GM21576 (cell line): ENCODE results near the gene TRIM37.

Experiments
- ATAC-seq: cut with Tn5 transposase; IDR thresholded peaks from one replicate; pipeline ENCODE4 v1.9.1; 2021; ENCODE audit warnings: mild to moderate bottlenecking, moderate library complexity; ENCODE audit not compliant: unreplicated experiment

TRIM37 gene

DNA sequence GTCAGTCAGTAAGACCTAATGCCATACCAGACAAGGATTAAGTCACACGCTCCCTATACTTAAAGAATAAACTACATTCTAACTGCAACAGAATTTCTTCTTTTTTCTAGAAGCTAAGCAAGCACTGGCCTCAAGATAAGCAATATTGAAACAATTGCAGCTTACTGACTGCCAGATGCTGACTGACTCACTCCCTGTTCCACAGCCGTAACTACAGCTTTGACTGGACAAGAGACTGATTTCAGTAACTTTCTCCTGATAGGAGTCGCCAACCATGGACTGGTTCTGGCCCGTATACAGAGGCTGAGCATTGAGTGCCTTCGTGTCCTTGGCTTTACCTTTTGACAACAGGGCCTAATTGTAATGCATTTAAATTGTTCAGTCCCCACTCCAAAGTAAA is 67.9 kb downstream of the TRIM37 start:
- no peak for ATAC-seq

DNA sequence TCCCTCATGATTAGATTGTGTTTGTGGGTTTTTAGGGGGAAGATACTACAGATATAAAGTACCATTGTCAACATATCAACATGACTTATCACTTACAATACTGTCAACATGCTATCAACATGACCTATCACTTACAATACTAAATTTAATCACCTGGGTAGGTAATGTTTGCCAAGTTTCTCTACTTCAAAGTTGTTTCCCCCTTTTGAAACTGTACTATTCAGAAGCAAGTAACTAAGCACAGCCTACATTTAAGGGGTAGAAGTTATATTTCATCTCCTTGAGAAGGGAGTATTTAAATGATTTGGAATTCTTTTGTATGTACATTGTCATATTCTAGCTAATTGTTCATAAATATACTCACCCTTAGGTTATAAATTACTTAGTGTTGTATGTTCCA is 68.7 kb downstream of the TRIM37 start:
- ATAC-seq: no peak

DNA sequence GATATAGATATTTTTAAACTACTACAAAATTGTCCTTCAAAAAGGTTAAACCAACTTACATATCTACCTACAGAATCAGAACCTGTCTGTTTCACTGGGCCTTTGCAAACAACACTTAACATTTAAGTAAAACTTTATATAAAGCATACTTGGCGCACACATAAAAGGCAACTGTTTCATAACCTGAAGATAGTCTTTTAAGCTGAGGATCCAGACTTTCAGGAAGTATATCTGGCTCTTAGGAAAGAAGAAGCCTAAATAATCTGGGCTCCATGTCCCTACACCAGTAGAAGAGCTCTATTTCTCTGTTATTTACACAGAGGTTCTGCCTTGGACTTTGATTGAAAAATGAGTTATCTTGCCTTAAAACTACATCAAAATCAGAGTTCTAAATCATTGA is 75.9 kb downstream of the TRIM37 start:
- ATAC-seq: no peak

DNA sequence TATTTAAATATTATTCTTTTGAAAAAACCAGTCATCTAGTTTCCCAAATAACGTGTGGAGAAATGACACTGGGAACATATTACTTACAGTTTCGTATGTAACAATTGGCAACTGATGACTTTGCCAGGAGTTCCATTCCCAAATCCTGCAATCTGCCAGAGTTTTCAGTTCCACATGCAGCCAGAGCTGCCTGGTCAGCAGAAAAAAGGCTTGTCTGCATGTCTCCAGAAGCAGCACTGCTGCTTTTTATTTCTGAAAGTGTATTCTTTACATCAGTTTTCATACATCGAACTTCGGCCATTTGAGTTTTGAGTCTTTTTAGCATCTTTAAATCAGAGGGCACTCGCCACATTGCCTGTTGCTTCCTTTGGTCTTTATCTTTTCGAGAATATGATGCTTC is 78.4 kb downstream of the TRIM37 start:
- ATAC-seq: no peak

DNA sequence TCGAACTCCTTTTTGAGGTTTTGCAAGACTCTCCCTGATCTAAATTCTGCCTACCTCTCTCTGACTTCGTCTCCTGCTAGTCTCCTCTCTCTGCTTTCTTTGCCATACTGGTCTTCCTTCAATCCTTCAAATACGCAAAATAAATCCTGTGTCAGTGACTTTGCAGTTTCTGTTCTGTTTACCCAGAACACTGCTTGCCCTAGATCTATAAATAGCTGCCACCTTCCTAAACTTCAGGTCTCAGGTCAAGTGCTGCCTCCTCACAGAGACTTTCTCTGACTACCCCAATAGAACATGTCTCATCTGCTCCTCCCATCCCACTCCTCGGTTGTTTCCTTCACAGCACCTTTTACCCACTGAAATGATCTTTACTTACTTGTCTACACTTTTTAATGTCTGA is 78.9 kb downstream of the TRIM37 start:
- no peak for ATAC-seq

DNA sequence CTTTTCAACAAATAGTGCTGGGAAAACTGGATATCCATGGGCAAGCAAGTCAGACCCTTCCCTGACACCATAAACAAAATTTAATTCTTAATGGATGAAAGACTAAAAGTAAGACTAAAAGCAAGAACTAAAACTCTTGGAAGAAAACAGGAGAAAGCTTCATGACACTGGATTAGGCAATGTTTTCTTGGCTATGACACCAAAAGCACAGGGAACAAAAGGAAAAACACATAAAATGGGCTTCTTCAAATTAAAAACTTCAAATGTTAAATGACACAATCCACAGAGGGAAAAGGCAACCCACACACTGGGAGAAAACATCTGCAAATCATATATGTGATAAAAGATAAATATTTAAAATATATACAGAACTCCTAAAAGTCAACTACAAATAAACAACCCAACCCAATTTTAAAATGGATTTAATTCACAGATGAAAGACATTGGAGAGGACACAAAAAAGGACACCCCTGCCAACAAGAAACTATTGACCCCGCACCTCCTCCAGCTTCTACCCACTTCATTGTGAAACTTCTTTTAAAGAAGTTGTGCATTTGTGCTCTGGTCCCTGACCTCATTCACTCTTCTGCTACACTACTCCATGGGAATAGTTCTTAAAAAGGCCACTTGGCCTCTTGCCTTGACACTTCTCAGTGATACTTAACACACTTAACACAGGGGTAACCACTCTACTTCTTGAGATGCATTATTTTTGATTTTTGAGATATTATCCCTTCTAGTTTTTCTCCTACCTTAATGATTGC is 80.3 kb downstream of the TRIM37 start:
- no peak for ATAC-seq

DNA sequence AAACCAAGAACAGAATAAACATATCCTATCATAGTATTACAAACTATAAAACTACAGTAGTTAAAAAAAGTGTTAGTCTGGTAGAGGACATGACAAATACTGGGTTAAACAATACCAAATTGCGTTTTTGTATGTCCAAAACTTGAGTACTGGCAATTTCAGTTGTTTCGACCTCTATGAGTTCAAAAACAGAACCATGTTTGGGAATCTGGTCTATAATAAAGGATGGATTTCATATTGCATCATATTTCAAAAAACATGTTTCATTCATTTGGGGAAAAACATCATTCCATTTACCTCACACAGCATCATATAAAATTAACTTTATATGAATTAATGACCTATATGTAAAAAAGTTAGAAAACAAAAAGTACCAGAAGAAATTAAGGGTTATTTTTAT is 81.8 kb downstream of the TRIM37 start:
- no peak for ATAC-seq

DNA sequence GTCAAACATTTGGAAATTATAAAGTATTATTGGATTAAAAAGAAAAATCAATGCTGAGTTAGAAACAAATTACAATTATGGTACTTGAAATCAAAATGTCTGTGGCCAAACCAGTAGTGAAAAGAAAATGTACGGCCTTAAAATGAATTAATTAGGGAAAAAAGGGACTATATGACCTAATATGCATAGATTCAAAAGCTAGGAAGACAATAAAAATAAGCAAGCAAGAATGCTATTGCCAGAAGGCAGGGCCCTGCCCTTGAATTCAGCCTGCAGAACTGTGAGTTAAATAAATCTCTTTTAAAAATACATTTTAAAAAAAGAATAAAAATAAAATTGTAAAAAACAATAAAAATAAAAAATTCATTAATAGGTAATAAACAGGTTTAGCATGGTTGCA is 88.7 kb downstream of the TRIM37 start:
- ATAC-seq: no peak

DNA sequence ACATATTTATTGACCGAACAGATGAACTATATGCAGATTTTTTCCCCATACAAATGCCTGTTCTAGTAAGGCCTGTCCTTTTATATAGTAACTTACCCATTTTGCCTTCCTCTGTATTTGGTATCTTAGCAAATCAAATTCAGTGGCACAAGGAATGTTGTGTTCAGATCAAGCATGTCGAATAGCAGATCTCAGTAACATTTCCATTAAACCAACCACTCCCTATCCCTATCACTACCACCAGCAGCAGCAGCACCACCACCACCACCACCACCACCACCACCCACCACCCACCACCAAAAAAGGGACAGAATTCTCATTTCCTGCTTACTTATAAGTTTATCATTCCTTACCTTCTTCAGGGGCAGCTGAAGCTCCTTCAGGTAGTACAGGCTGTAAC is 94.7 kb downstream of the TRIM37 start:
- ATAC-seq: no peak

DNA sequence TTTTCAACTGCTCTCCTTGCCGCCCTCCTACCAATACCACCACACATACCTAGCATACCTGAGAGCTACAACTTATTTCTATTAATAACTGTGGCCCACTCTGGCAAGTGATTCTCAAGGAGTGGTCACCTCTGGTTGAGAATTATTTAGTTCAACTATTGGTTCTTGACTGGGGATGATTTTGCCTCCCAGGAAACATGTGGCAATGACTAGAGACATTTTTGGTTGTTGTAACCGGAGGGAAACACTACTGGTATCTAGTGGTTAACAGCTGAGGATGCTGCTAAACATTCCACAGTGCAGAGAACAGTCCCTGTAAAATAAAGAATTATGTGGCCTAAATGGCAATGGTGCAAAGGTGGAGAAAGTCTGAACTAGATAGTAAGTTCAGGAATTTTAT is 96.7 kb downstream of the TRIM37 start:
- no peak for ATAC-seq

DNA sequence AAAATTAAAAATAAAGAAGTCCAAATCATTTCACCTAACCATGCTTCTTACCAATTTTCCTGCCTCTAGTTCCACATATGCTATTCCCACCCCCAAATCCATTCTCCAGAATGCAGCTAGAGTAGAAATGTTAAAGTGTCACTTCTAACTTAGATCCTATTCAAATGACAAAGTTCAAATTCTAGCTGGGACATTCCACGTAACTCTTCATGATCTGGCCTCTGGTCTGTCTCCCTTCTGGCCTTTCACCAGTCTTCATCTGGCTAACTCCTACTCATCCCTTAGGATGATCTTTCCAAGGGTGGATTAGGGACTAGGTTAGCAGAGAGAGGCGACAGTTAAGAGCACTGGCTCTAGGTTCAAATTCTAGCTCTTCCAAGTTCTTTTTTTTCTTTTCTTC is 97.9 kb downstream of the TRIM37 start:
- no peak for ATAC-seq

DNA sequence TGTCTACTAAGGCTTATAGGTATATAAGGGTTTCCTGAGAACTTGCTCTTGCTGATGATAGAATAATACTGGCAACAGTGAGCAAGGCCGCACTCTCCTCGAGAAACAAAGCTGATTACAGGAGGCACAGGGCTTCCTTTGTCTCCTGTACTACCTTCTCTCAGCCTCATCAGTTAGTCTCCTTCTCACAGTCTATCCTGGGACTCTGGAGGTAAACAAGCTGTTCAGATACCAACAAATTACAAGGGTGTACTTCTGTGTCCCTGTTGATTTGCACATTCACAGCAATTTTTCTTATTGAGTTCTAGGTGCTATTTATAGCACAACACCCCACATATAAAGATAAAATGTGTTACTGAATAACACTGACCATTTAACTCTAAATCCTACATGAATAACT is 98.7 kb downstream of the TRIM37 start:
- no peak for ATAC-seq

DNA sequence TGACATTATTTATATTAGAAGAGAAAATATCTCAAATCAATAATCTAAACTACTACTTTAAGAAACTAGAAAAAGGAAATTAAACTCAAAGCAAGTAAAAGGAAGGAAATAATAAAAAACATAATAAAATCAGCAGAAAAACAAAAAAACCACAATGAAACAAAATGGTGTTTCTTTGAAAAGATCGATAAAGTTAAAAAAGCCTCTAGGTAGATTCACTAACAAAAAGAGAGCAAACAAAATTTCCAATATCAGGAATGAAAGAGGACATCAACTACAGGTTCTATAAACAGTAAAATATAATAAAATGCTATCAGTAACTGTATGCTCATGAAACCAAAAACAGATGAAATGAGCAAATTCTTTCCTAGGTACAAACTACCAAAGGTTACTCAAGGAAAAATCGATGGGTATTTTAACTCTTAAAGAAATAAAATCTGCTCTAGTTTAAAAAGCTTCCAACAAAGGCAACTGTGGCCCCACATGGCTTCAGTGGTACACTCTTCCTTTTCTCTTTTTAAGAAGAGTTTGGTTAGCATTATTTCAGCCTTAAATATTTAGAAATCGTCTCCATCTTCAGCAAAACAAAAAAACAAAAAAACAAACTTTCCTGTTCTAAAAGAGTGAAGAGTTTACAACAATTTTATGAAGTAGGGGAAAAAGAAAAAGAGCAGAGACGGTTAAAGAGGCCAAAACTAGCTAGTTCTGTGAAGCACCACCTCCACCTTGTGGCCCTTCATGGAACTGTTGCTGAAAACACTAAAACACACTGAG is 102.2 kb downstream of the TRIM37 start:
- no peak for ATAC-seq

DNA sequence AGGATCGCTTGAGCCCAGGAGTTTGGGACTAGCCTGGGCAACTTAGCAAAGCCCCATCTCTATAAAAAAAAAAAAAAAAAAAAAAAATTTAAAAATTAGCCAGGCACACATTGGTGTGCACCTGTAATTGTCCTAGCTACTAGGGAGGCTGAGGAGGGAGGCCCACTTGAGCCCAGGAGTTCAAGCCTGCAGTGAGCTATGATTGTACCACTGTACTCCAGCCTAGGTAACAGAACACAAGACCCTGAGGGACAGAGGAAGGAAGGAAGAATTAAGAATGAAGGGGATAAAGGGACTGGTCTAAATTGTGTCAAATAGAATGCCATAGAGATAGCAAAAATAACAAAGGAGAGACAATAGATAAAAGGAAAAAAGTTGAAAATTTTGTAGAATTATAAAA is 102.8 kb downstream of the TRIM37 start:
- no peak for ATAC-seq

DNA sequence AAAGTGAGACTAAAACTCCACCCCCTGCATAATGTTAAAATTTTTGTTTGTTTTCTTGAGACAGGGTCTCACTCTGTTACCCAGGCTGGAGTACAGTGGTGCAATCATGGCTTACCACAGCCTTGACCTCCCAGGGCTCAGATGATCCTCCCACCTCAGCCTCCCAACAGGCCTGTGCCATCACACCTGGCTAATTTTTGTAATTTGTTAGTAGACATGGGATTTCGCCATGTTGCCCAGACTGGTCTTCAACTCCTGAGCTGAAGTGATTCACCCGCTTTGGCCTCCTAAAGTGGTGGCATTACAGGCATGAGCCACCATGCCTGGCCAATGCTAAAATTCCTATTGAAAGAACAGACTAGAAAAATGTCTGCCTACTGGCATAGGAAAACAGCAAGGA is 103.8 kb downstream of the TRIM37 start:
- ATAC-seq: no peak

DNA sequence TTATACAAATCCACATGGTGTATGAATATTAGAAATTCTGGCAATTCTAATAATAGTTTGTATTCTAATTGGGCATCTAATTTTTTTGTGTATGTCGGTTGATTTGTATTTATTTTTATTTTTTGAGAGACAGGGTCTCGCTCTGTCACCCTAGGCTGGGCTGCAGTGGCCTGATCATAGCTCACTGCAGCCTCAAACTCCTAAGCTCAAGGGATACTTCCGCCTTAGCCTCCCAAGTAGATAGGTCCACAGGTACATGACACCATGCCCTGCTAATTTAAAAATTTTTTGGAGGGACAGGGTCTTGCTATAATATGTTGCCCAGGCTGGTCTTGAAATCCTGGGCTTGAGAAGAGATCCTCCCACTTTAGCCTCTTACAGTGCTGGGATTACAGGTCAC is 104.6 kb downstream of the TRIM37 start:
- ATAC-seq: no peak

DNA sequence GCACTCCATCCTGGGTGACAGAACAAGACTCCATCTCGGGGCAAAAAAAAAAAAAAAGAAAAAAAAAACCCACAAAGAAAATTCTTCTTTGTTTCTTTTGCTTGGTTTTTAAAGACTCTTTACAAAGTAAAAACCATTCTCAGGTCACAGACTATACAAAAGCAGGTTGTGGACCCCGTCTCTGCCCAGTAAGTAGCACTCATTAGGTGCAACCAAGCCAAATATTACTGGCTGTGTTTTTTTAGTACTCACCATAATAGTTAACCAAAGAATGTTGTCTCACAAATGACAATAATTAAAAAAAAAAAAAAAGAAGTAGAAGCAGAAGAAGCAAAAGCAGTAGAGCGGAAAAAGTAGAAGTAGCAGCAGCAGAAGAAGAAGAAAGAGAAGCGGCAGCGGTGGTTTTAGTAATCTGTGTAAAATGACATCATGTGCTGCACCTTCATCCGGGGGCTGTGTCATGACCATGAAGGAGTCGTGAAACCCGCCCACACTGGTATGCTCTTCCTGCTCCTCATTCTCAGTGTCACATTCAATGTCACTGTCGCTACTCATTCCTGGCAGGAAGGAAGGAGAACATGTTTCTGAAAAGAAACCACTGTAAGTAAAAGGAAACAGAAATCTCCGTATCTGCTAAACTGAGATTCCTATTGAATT is 105.4 kb downstream of the TRIM37 start:
- peak; percentile 95 for ATAC-seq

DNA sequence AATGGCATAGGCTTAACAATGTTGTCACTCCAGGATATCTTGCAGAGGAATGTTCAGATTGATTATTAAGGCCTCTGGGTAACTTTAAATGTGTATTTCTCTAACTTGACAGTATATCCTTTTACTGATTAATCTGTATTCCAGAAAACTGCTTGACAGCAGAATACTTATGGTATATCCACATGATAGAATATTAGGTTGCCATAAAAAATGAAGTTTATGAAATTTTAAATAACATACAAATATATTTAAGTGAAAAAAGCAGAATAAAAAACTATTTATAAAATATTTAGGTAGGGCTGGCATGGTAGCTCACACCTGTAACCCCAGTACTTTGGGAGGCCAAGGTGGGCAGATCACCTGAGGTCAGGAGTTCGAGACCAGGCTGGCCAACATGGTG is 106.7 kb downstream of the TRIM37 start:
- ATAC-seq: no peak

DNA sequence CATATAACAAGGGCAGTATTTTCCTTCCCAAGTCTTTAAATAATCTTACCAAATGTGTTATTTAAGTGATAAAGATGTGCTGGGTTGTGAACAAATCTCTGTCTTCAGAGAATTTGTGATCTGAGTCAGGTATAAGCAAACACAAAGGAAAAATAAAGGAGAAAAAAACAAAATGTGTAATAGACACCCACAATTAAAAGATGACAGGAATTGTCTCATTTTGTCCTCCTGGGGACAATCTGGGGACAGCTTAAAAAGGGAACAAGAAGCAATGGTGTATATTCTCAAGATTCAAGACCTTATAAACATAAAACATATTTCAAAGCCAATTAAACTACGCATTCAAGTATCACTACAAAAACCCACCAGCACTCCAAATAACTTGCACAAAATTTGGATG is 107.2 kb downstream of the TRIM37 start:
- ATAC-seq: no peak

DNA sequence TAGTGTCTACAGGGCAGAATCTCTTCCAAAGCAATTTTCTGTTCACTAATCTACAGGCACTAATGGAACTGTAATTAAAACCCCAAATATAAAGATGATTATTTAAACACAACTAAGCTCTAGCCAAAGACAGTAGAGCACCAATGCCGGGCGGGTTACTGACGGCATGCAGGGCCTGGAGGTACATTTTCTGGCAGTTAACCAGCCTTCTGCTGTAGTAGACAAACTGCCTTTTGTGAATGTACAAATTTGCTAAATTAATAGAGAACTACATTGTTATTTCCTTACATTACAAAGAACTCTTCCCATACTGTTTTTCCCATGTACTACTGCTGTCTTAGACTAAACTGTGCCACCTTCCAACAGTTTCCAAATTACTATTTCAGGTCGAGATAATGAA is 107.8 kb downstream of the TRIM37 start:
- no peak for ATAC-seq

DNA sequence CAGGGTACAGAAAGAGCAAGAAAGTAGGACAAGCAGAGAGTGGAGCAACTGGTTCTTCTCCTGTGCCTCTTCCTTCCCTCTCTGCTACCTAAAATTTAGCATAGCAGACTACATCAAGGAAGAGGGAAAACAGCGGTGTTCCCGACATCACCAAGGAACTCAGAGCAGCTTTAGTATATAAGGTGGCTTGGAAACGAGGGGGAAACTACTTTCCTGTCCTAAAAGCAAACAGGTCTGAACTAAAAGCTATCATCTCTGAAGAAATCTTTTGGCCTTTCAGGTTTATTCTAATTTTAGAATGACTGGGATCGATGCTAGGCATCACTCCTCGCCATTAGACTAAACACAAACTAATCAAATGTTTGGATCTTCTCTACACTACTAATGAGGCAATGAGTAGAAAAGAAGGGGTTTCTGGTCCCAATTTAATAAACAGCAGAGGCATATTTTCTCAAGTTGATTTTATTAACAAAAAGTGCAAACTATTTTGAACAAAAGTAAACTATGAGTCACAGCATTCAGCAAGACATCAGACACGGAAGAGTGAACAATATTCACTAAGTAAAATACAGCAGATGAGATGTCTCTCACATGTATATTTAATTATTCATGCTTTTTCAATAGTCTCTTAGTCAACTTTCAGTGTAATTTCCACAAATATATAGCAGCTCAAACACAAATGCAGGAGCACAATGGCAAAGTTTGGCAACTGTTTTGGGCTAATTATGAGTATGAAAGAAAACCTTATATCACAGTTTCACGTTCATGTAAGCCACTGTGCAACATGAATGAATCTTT is 108.7 kb downstream of the TRIM37 start:
- ATAC-seq: no peak
